NCI-H2196 (cell line): ENCODE measurements around the gene TWIST2.

ENCODE experiments used
- DNase-seq: peaks from one replicate; lab custom pipeline; 2025; ENCODE audit not compliant: unreplicated experiment; lab: John Stamatoyannopoulos, UW

TWIST2 gene

DNA sequence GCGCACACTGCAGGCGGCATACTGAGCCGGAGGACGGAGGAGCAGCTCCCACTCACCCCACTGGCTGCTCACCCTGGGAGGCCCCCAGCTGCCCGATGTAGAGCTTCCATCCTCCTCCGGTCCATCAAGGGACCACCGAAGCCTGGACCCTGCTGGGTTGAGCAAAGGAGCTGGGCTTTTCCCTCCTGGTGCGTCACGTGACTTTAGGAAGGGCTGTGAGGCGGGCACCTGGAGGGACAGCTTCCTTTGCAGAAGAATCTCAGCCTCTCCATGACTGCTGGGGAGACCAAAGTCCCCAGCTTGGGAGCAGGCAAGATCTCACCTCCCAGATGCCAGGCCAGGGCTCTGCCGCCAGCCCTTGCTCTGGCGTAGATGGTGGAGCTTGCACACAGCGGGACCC lies 102.7 kb downstream of the TWIST2 start:
- DNase-seq: no peak

DNA sequence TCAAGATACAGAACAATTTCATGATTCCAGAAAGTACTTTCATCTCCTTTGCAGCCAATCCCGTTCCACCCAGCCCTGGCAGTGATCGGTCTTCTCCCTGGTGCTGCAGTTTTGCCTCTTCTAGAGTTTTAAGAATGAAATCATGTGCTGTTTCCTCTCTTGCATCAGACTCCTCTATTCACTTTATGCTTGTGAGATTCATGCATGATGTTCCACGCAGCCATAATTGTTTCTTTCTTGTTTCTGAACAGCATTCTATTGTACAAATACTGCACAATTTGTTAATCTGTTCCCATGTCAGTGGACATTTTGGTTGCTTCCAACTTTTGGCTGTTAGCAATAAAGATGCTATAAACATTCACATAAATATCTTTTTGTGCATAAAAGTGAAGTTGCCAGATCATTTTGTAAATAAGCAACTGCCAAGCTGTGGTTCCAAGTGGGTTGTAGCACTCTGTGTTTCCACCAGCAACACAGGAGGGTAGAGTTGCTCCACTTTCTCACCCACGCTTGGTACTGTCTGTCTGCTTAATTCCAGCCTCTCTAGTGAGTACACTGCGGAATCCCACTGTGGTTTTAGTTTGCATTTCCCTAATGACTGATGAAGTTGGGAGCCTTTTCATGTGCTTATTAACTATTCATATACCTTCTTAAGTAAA lies 104.5 kb downstream of the TWIST2 start:
- no peak for DNase-seq

DNA sequence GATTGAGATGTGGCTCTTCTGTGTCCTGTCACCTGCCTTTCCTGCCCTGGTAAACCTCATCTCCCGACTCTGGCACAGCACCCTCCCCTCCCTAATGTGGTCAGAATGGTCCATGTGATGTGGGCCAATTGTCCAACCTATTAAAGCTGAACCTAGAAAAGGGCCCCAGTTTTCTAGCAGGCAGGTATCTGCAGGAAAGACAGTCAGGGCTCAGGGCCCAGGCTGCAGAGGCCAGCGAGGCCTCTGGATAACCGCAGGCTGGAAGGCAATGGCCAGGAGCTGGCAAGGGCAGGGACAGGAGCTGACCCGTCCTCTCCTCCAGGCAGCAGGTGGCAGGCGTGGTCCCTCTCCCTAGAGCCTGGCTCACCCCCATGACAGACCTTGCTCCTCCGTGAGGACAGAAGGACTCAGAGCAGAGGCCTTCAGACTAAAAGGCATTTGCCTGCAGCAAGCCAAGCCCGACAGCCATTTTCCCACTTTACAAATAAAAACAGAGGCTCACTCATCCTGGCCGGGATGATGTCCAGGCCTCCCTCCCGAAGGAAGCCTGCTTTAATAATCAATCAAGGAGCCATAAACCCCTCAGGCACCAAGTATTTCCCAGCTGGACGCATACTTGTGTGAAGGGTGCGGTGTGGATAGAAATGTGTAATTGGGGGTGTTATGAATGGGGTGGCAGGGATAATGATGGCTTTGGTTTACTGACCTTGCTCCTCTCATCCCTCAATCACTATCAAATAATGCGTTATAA lies 107.1 kb downstream of the TWIST2 start:
- DNase-seq: no peak

GRCh38 chr2:238955648-238956531 lies 108.0 kb downstream of the TWIST2 start:
- no peak for DNase-seq

DNA sequence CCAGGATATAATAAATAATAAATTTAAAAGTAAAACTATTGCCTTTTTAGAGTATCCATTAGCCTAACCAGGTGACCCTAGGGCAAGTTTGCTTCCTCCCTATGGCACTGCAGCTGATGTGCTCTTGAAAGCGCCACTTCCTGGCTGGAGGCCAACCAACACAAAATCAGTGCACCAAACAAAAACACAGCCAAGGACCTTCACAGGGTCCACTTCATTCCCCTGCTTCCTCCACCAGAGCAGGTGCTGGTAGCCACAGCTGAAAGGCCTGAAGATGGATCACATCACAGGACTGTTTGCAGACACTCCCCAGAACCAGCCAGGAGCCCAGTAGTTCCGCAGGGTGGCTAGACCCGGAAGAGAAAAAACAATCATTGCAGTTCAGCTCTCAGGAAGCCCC lies 108.8 kb downstream of the TWIST2 start:
- DNase-seq: peak; percentile 58
